Activated CD8-positive, alpha-beta T cell treated with anti-CD3 and anti-CD28 coated beads for 36 hours (primary cell): ENCODE measurements around the gene ANKRD66. TPM values are rescaled to one million over a fixed set of nuclear protein-coding genes. Genes with fewer than 3 reads are reported as not detected.
"Not testable (repeated sequence)": the region's sequence is repeated elsewhere in the genome, so short reads cannot be mapped to it uniquely, and the experiment has no call there.

Experiments used
- ATAC-seq: fragments of 200-7000 bp; cut with Tn5 transposase; one replicate; pipeline ENCODE4 v1.10.0; 2021; ENCODE audit warnings: mild to moderate bottlenecking, moderate library complexity
- CTCF ChIA-PET: fragments of 350-600 bp; sonication (Branson Sonifier 250); formaldehyde crosslinking; loops from one replicate; lab custom pipeline; 2021; ENCODE audit warnings: antibody characterized with exemption; lab: Charles Lee
- POLR2A ChIA-PET: fragments of 350-600 bp; sonication (Branson Sonifier 250); formaldehyde crosslinking; loops from one replicate; lab custom pipeline; 2021; ENCODE audit warnings: antibody characterized with exemption; lab: Charles Lee
- DNase-seq: peaks from one replicate; pipeline ENCODE4 v3.0.0-alpha.2; 2020
- H3K27ac Mint-ChIP-seq: one replicate; pipeline ENCODE4 v1.8.0; 2021; ENCODE audit warnings: mild to moderate bottlenecking, mixed read lengths
- H3K27me3 Mint-ChIP-seq: one replicate; pipeline ENCODE4 v1.8.0; 2021; ENCODE audit warnings: mixed read lengths
- H3K36me3 Mint-ChIP-seq: one replicate; pipeline ENCODE4 v1.8.0; 2021; ENCODE audit warnings: low read depth, mixed read lengths
- H3K4me1 Mint-ChIP-seq: one replicate; pipeline ENCODE4 v1.8.0; 2021; ENCODE audit warnings: low read depth, mixed read lengths
- H3K4me3 Mint-ChIP-seq: one replicate; pipeline ENCODE4 v1.8.0; 2021; ENCODE audit warnings: mild to moderate bottlenecking, moderate library complexity, mixed read lengths
- H3K9me3 Mint-ChIP-seq: one replicate; pipeline ENCODE4 v1.8.0; 2021; ENCODE audit warnings: mixed read lengths
- intact Hi-C: fragments of 100-400 bp; cut with micrococcal nuclease; formaldehyde crosslinking; loops from one replicate; pipeline ENCODE4 v1.10.0; 2022
- total RNA-seq, 2 experiments: library from RNA; stranded (reverse); gene quantifications; one replicate each; pipeline ENCODE4 v1.2.3, GENCODE V29; 2021
- TF ChIP-seq, protein P1 (sequence below): fragments of 200-600 bp; IDR thresholded peaks from one replicate; pipeline ENCODE4 v1.8.0; 2022; ENCODE audit warnings: antibody characterized with exemption, mild to moderate bottlenecking

The ANKRD66 gene
- total RNA-seq, 2 experiments from 2014 or later = not detected

DNA sequence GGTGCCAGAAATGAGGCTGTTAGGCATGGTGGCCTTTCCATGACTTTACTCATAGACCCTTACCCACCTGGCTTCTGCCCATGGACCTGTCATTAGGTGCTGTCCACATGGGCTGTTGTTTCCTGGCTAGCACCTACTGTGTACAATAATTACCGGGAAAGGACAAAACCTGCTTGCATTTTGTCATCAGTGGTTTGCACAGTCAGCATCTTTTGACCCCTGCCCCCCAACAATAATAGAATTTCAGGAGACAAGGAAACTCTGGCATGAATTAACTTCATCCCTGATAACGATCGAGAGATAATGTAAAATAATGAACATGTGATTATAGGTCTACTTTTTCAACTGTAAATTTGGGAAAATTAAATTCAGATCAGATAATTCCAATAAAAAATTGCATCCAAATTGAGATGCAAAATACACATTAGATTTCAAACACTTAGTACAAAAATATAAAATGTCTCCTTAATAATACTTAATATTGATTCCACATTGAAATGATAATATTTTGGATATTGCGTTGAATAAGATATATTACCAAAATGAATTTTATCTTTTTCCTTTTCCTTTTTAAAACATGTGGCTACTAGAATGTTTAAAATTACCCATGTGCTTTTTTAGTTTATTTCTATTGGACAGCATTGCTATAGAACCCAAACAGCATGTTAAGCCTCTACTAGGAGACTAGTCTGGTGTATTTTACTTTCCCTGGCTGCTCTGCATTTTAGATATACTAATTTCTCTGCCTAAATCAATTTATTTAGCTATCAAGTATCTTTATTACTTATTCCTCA lies 12.4 kb downstream of the ANKRD66 start:
- Mint-ChIP-seq H3K36me3 (no peaks in the 10 kb centered on the region), H3K4me3 (no peak overlapping the region), H3K4me1 (no peaks in the 10 kb centered on the region), H3K27ac (no peak overlapping the region), H3K9me3 (no peaks in the 10 kb centered on the region), H3K27me3 (peaks cover 11% of the 10 kb centered on the region)
- CTCF ChIA-PET = no interaction called here
- intact Hi-C loops = no loop called here
- DNase-seq (no peak), ATAC-seq (no peak)
- POLR2A ChIA-PET = no interaction called here
- TF ChIP-seq, protein P1, sequence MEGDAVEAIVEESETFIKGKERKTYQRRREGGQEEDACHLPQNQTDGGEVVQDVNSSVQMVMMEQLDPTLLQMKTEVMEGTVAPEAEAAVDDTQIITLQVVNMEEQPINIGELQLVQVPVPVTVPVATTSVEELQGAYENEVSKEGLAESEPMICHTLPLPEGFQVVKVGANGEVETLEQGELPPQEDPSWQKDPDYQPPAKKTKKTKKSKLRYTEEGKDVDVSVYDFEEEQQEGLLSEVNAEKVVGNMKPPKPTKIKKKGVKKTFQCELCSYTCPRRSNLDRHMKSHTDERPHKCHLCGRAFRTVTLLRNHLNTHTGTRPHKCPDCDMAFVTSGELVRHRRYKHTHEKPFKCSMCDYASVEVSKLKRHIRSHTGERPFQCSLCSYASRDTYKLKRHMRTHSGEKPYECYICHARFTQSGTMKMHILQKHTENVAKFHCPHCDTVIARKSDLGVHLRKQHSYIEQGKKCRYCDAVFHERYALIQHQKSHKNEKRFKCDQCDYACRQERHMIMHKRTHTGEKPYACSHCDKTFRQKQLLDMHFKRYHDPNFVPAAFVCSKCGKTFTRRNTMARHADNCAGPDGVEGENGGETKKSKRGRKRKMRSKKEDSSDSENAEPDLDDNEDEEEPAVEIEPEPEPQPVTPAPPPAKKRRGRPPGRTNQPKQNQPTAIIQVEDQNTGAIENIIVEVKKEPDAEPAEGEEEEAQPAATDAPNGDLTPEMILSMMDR = no peak

DNA sequence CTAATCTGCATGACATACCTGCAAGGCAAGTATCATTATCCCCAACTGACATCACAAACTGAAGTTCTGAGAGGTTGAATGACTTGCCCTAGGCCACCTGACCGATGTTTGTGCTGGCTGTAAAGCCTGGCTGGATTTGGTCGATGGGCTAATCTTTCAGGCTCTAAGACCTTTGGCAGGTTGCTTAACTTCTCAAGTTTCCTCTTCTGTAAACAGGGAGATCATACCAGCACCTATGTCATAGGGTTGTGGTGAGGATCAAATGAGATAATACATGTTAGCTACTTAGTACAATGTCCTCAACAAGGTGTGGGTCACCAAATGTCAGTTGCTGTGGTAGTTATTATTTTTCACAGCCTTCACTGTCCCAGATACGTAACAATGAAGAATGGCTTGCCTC lies 14.2 kb downstream of the ANKRD66 start:
- ATAC-seq = no peak
- no peaks in the 10 kb centered on the region for H3K4me1 Mint-ChIP-seq
- H3K27me3 Mint-ChIP-seq = peaks cover 14% of the 10 kb centered on the region
- no peaks in the 10 kb centered on the region for H3K9me3 Mint-ChIP-seq
- ChIA-PET CTCF (no interaction called here), POLR2A (no interaction called here)
- H3K27ac Mint-ChIP-seq = no peak overlapping the region
- no peak overlapping the region for H3K4me3 Mint-ChIP-seq
- intact Hi-C loops = no loop called here
- no peaks in the 10 kb centered on the region for H3K36me3 Mint-ChIP-seq
- TF ChIP-seq, protein P1 = no peak
- no peak for DNase-seq

DNA sequence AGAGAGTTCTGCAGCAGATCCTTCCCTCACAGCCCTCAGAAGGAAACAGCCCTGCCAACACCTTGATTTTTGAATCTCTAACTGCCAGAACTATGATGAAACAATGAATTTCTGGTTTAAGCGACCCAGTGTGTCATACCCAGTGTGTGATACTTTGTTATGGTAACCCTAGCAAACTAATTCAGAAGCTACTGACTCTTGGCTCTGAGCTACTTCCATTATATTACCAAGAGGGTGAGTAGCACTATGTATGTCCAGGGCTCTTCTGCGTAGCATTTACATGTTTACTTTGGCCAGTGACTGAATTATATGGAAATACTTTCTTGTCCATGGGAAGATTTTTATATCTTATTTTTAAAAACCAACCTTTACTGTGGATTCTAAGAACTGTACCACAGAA lies 16.7 kb downstream of the ANKRD66 start:
- DNase-seq (no peak), ATAC-seq (no peak)
- no peak overlapping the region for H3K4me3 Mint-ChIP-seq
- peaks cover 14% of the 10 kb centered on the region for H3K27me3 Mint-ChIP-seq
- H3K36me3 Mint-ChIP-seq = no peaks in the 10 kb centered on the region
- peaks cover 2% of the 10 kb centered on the region for H3K9me3 Mint-ChIP-seq
- intact Hi-C loops = no loop called here
- no peaks in the 10 kb centered on the region for H3K4me1 Mint-ChIP-seq
- POLR2A ChIA-PET = no interaction called here
- CTCF ChIA-PET = no interaction called here
- TF ChIP-seq, protein P1 = no peak
- no peak overlapping the region for H3K27ac Mint-ChIP-seq

DNA sequence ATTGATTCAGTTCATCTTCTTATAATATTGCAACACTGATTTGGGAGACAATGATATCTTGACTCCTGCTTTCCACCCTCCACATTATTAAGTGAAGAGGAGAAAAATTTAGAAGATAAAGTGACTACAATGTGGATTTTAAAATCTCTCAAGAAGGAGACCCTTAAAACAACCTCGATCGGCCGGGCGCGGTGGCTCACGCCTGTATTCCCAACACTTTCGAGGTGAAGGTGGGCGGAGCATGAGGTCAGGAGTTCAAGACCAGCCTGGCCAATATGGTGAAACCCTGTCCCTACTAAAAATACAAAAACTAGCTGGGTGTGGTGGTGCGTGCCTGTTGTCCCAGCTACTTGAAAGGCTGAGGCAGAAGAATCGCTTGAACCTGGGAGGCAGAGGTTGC lies 17.5 kb downstream of the ANKRD66 start:
- CTCF ChIA-PET = interaction anchor here (1.4 kb wide), 1 partner anchor 22 kb away, joined by 3 read pairs; no protein-coding TSS in a partner anchor
- H3K4me1 Mint-ChIP-seq, H3K4me3 Mint-ChIP-seq, H3K36me3 Mint-ChIP-seq, intact Hi-C loops, DNase-seq, POLR2A ChIA-PET, ATAC-seq, H3K9me3 Mint-ChIP-seq, H3K27ac Mint-ChIP-seq: not testable (repeated sequence)
- peaks cover 18% of the 10 kb centered on the region for H3K27me3 Mint-ChIP-seq

DNA sequence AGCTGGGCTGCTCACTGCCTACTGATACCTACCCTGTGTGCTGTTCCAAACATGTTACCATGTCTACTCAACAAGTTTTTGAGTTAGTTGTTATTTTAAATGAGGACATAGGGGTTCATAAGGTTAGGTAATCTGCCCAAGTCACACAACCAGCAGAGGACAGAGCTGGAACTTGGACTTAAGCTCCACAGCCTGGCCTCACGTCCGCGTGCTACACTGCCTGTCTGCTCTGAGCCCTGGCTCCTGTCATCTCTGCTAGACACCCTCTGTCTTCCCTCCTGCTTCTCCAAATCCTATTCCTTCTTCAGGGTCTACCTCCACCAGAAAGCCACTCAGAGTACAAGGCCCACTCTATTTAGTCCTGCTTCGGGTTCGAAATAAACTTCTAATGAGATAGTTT lies 18.2 kb downstream of the ANKRD66 start:
- no peaks in the 10 kb centered on the region for H3K36me3 Mint-ChIP-seq
- POLR2A ChIA-PET = no interaction called here
- H3K9me3 Mint-ChIP-seq = peaks cover 2% of the 10 kb centered on the region
- ATAC-seq = no peak
- H3K27ac Mint-ChIP-seq = no peak overlapping the region
- no peak overlapping the region for H3K4me3 Mint-ChIP-seq
- CTCF ChIA-PET = interaction anchor here (1.4 kb wide), 1 partner anchor 22 kb away, joined by 3 read pairs; no protein-coding TSS in a partner anchor
- no peaks in the 10 kb centered on the region for H3K4me1 Mint-ChIP-seq
- intact Hi-C loops = no loop called here
- no peak for DNase-seq
- TF ChIP-seq, protein P1 = no peak
- peaks cover 16% of the 10 kb centered on the region for H3K27me3 Mint-ChIP-seq
